Measurements from ENCODE around the gene IL17RC.
A peak's percentile ranks its signal among the peaks of the same experiment; 100 is the strongest.
"Not testable (repeated sequence)": the region's sequence is repeated elsewhere in the genome, so short reads cannot be mapped to it uniquely, and the experiment has no call there.

IL17RC gene

DNA sequence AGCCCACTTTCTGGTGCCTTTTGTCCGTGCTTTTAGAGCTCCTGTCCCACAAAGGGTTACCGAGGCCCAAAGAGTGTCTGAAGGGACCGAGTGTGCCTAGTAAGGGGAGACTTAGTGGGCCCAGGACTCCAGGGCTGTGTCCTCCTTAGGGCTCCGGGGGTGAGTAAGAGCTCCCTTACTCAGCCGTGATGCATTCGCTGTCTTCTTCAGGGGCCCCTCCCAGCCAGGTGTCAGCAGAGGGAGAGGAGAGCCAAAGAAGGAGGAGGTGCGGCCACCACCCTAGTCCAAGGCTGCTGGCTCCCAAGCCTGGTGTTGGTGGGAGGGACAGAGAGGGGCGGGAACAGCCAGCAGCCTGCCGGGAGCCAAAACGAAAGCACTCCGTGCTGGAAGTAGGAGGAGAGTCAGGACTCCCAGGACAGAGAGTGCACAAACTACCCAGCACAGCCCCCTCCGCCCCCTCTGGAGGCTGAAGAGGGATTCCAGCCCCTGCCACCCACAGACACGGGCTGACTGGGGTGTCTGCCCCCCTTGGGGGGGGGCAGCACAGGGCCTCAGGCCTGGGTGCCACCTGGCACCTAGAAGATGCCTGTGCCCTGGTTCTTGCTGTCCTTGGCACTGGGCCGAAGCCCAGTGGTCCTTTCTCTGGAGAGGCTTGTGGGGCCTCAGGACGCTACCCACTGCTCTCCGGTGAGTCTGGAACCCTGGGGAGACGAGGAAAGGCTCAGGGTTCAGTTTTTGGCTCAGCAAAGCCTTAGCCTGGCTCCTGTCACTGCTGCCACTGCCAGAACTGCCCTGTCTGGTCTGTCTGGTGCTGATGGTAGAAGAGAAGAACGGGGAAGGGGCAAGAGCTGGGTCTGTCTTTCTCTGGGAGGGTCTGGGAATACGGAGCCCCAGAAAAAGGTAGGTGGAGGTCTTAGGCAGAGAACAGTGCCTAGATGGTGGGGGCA is at the start of gene IL17RC:
Gene IL17RC (plus strand): TSS at position 365 of the 947 bp plus-strand sequence. CDS start 218 bp downstream, at position 583.
- H3K4me3 ChIP-seq (ENCODE audit: control insufficient read depth, low read depth, low read length), result peak within 1 kb of the TSS; percentile 63
- no peak for TF ChIP-seq CTCF (conservative IDR thresholded peaks at IDR 0.05; ENCODE audit: control insufficient read depth, insufficient read depth, low read depth, low read length)
- peak; percentile 97 for DNase-seq (ENCODE audit: low read depth)

GRCh38 chr3:9867106-9867505 is 49.8 kb upstream of the IL17RC start:
- H3K4me3 ChIP-seq (ENCODE audit: control insufficient read depth, low read depth, low read length), result no peak overlapping the region
- no peak for TF ChIP-seq CTCF (conservative IDR thresholded peaks at IDR 0.05; ENCODE audit: control insufficient read depth, insufficient read depth, low read depth, low read length)
- no peak for DNase-seq (ENCODE audit: low read depth)

DNA sequence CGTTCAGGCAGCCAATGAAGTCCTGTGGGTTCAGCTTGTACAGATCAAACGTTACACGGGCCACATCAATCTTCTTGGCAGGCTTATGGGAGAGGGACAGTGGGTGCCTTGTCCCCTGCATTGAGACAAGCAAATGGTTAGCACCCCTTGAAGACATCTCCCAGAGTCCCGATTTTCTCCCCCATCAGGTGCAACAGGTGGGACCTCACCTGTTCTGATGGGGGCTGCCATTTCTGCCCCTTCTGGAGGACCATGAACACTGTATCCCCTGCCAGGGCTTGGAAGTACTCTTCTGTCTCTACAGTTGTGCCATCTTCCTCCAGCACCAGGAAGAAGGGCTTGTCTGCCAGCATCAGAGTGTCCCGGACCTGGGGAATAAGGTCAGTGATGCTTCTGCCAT is 46.9 kb upstream of the IL17RC start:
- no peak overlapping the region for H3K4me3 ChIP-seq (ENCODE audit: control insufficient read depth, low read depth, low read length)
- no peak for DNase-seq (ENCODE audit: low read depth)
- no peak for TF ChIP-seq CTCF (conservative IDR thresholded peaks at IDR 0.05; ENCODE audit: control insufficient read depth, insufficient read depth, low read depth, low read length)

DNA sequence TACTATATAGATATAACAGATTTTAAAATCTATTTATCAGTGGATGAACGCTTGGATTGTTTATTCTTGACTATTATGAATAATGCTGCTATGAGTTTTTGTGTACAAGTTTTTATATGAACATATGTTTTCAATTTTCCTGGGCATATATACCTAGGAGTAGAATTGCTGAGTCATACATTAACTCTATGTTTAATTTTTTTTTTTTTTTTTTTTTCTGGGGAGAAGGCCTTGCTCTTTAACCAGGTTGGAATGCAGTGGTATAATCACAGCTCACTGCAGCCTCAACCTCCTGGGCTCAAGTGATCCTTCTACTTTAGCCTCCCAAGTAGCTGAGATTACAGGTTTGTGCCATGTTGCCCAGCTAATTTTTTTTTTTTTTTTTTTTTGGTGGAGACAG is 45.9 kb upstream of the IL17RC start:
- no peak for TF ChIP-seq CTCF (conservative IDR thresholded peaks at IDR 0.05; ENCODE audit: control insufficient read depth, insufficient read depth, low read depth, low read length)
- DNase-seq (ENCODE audit: low read depth), result peak; percentile 88
- H3K4me3 ChIP-seq (ENCODE audit: control insufficient read depth, low read depth, low read length), result no peak overlapping the region

GRCh38 chr3:9872067-9872466 is 44.8 kb upstream of the IL17RC start:
- DNase-seq (ENCODE audit: low read depth), result peak; percentile 38
- not testable (repeated sequence) for H3K4me3 ChIP-seq (ENCODE audit: control insufficient read depth, low read depth, low read length)

GRCh38 chr3:9875448-9875847 is 41.5 kb upstream of the IL17RC start:
- no peak overlapping the region for H3K4me3 ChIP-seq (ENCODE audit: control insufficient read depth, low read depth, low read length)
- no peak for DNase-seq (ENCODE audit: low read depth)
- no peak for TF ChIP-seq CTCF (conservative IDR thresholded peaks at IDR 0.05; ENCODE audit: control insufficient read depth, insufficient read depth, low read depth, low read length)

- not testable (repeated sequence) for DNase-seq (ENCODE audit: low read depth); H3K4me3 ChIP-seq (ENCODE audit: control insufficient read depth, low read depth, low read length)
Measured at GRCh38 chr3:9876255-9876654, 40.6 kb upstream of the IL17RC start.

Measured in fibroblast of mammary gland (primary cell).